Hematopoietic multipotent progenitor cell treated with erythropoietin and hydrocortisone succinate and interleukin-3 and kit ligand, for 4 days (in vitro differentiated cells): ENCODE results near the gene CNOT6L.
A peak's percentile ranks its signal among the peaks of the same experiment; 100 is the strongest.

Experiments
- DNase-seq: peaks from one replicate; pipeline ENCODE4 v3.0.0-alpha.2; 2015

CNOT6L gene

GRCh38 chr4:77706717-77707116, 112.5 kb downstream of the CNOT6L start:
- DNase-seq: no peak

DNA sequence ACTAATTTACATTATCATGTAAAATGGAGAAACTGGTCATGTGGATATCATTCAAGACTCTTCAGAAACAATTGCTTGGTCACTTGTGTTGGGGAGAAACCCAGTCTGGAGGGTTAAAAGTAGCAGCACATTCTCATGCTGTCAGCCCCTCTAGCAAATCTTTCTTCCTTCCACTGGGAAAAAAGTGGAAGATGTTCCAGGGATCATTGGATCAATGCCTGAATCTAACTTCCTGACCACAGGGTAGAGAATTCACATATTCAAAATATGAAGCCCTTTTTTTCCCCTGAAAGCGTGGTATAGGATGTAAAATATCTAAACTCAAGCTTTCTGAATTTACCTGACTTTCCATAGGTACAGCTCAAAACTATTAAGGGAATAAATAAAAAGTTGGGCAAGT, 115.5 kb downstream of the CNOT6L start:
- DNase-seq: no peak

- DNase-seq: no peak
These were observed 118.0 kb downstream of the CNOT6L start for GRCh38 chr4:77701121-77701520.

GRCh38 chr4:77699731-77700210, 119.4 kb downstream of the CNOT6L start:
- peak; percentile 12 for DNase-seq

DNA sequence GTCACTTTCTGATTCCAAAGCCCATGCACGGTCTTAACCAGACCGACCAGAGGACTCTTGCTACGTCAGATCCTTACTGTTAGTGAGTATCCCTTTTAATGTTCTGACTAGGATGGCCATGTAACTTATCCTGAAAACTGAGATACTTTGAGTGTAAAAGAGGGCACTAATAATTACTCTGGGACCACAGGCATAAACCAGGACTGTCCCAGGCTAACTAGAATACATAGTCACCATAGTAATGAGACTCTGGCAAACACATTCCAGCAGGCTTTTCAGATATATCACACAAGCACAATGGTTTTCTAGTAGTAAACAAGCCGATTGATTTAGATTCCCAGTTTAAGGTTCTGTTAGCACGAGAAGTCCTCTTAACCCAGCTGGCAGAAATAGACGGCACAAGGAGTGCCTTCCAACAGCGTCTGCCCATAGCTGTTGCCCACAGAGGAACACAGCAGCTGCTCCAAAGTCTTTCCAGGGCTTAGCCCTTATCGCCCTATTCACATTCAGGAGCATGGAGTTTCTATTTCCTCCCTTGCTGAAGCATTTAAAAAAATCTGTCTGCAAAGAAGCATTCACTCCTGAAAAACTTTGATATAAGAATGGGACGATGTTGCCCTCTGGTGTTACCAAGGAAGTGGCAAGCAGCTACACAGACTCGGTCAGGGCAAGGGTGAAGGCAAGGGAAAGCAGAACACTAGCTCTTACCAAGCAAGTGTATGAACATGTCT, 121.1 kb downstream of the CNOT6L start:
- peak; percentile 75 for DNase-seq

DNA sequence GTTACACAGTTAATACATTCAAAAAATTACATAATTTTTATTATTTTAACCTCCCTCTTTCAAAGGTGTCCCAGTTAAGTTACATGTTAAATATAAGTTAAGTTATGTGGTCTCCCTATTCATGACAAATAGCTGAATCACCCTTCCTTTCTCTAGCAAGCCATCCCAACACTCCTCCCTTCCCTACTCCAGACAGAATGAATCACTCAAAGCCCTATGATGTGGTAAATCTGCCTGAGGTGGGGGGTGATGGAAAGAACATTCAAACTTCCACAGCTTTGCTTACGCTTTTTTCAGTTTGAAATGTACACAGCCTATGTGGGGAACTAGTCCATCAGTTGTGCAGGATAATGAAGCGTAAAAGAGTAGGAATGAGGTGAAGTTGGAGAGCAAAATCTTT, 123.4 kb downstream of the CNOT6L start:
- DNase-seq: no peak

DNA sequence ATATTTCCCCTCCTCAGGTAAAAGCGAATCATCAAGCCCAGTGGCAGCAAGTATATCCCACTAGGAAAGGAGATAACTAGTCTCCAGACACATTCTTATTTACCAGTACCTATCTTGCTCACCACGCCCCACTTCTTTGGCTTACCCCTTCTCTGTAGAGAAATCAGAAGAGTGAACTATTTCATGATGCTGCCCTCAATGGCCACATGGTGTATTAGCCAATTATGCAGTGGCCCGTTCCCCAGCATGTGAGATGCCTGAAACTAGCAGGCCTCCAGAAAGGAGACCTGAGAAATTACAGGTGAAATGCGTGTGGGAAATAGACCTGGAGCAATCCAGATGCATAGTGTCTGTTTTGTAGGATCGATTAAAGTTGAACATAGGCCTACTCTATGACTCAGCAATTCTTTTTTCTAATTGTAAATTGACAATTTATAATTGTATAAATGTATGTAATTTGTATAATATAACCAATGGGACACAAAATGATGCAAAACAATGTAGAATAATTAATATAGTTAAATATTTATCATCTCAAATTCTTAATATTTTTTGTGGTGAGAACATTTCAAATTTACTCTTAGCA, 126.2 kb downstream of the CNOT6L start:
- no peak for DNase-seq

- no peak for DNase-seq
These were observed 137.4 kb downstream of the CNOT6L start for GRCh38 chr4:77681792-77682191.

- DNase-seq: no peak
These were observed 142.3 kb downstream of the CNOT6L start for GRCh38 chr4:77676842-77677241.

- no peak for DNase-seq
These were observed 148.1 kb downstream of the CNOT6L start for GRCh38 chr4:77671051-77671450.

- DNase-seq: no peak
These were observed 149.1 kb downstream of the CNOT6L start for GRCh38 chr4:77669946-77670590.

GRCh38 chr4:77665381-77666069, 153.6 kb downstream of the CNOT6L start:
- DNase-seq: no peak
